Colon (tissue), 2 donors: ENCODE results near the gene DPP6.

Experiments used
- FAIRE-seq: peaks from 2 replicates; lab custom pipeline; 2012; peaks lifted over from hg19 to GRCh38; lab: Jason Lieb, UNC
- donor health status: control.
- donor health status: control.

Gene DPP6

GRCh38 chr7:154338701-154339506 is 286.7 kb downstream of the DPP6 start:
- FAIRE-seq = no peak

- no peak for FAIRE-seq
These were observed 290.9 kb downstream of the DPP6 start for GRCh38 chr7:154342971-154343633.

DNA sequence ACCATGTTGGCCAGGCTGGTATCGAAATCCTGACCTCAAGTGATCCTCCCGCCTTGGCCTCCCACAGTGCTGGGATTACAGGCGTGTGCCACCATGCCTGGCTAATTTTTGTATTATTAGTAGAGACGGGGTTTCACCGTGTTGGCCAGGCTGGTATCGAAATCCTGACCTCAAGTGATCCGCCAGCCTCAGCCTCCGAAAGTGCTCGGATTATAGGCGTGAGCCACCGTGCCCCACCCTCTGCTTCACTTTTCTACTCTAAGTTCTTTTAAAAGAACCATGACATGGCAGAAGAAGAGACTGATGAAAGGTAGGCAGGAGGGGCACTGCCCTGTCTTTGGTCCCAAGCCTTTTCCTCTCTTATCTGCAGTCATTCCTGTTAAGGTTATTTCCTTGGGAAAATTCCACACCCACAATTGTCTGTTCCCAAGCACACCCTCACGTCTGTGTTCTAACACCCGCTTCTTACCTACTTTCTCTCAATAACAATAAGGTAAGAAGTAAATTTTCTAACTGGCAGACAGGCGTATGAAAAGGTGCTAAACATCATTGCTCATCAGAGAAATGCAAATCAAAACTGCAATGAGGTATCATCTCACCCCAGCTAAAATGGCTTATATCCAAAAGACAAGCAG is 291.7 kb downstream of the DPP6 start:
- FAIRE-seq = no peak

DNA sequence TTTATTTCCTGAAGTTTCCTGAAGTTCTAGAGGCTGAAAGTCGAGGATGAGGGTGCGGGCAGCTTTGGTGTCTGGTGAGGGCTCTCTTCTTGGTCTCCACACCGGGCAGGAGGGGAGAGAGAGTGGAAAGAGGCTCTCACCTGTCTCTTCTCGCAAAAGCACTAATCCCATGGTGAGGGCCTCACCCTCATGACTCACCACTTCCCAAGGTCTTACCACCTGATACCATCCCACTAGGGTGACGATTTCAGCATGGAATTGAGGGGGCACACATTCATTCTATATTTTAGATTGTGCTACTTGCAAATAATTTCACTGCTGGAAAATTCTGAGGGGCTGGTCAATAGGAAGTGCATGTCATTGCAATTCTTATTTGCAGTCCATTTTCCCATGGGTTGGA is 292.9 kb downstream of the DPP6 start:
- no peak for FAIRE-seq

DNA sequence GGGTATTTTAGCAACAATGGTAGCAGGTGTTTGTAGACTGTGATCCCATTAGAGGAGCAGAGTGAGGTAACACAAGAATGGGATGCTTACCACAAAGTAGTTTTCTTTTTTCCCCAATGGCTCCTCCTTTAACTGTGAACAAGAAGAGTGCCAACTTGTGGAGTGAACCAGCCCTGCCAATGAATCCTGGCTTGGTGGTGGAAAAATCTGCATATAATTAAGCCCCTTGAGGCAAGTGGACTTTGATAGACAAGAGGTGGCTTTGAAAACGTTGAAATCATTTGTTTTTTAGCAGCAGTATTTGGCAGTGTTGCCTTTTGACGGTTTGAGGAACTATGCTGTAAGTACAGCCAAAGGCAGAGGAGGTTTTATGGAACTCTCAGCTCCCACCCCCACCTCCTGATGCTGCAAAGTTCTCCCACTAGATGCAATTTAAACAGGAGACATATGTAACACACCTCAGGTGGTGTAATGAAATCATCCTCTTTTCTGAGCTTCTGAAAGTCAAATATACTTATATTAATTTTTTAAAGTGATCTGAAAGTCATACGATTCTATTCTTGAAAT is 295.6 kb downstream of the DPP6 start:
- FAIRE-seq = no peak

GRCh38 chr7:154350892-154351291 is 298.7 kb downstream of the DPP6 start:
- FAIRE-seq = no peak

DNA sequence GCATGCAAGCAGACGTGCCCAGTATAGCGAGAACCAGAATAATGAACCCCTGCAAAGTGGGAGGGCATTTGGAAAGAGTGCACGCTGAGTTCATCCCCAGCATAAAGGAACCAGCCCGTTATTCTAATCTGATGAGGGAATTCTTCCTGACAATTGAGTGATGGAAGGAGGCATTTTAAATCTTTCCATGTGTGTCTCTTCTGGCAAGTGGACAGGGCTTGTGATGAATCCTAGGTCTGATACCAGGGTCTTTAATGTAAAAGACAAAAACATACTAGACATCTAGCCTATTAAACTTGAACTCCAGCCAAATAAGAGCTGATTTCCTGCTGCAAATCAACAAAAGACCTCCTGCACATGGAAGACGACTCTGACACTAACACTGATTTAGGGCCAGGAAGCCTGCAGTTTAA is 301.2 kb downstream of the DPP6 start:
- FAIRE-seq = no peak

GRCh38 chr7:154364170-154364569 is 312.0 kb downstream of the DPP6 start:
- no peak for FAIRE-seq

GRCh38 chr7:154371424-154371823 is 319.2 kb downstream of the DPP6 start:
- FAIRE-seq = no peak

- FAIRE-seq = no peak
These were observed 319.9 kb downstream of the DPP6 start for GRCh38 chr7:154372011-154372601.

- no peak for FAIRE-seq
These were observed 321.8 kb downstream of the DPP6 start for GRCh38 chr7:154373956-154374355.

- no peak for FAIRE-seq
These were observed 323.8 kb downstream of the DPP6 start for GRCh38 chr7:154375956-154376355.

GRCh38 chr7:154380771-154381170 is 328.6 kb downstream of the DPP6 start:
- no peak for FAIRE-seq

DNA sequence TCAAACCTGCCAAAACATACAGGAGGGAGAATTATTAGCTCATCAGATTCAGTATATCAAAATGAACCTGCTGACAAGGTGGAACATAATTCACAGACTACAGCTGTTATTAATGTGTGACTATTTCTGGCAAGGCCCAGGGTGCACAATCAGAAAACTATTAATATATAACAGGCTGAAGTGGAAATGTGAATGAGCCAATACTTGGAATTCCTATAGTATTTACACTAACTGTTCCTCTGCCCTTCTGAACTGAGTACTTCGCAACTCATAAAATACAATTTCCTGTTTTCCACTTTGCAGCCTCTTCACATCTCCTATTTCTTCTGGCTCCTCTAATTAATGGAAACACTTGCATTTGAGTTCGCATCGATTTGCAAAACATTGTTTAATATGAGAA is 330.8 kb downstream of the DPP6 start:
- FAIRE-seq = no peak

DNA sequence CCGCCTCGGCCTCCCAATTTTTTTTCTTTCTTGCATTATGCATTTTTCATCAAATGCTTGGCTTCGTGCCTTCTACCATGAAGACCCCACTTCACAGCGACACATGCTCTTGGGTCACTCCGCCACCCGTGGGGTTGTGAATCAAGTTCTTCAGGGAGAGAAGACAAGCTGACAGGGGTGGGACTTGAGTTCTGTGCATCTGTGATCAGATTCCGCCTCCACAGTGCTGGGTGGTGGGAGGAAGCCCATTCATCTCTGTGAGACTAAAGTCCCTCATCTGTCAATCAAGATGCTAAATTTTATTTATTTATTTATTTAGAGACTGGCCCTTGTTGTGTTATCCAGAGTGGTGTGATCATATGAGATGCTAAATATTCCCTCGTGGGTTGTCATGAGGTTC is 333.0 kb downstream of the DPP6 start:
- no peak for FAIRE-seq

DNA sequence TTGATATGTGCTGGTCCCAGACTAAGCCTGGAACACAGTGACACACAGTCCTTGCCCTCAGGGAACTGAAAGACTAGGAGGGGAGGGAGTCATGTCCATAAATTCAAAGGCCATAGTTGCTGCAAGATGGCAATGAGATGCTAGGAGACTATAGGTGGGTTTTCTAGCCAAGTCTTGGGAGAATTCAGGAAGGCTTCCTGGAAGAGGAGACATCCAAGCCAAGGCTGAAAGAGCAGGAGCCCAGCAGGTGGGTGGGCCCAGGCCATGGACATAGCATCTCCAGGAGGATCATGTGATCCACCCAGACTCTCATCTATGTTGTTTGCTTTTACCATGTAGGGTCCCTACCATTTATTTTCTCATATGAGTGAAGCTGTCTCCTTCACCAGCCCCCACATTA is 335.1 kb downstream of the DPP6 start:
- FAIRE-seq = no peak

DNA sequence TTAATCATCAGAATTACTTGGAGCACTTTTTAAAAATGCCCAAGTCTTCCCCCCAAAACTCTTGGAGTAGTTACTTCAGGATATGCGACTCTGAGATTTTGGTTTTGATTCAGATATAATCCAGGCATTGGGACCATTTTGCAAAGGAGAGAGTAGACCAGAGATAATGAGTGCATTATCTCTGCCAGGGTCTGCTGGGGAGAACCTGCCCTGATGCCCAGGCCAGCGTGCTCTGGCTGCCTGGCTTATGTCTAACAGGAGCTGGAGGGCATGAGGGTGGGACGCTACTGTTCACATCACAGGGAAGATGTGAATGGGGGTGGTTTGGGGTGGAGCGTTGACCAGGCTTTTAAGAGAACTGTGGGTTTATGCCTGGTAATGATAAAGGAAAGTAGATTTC is 336.2 kb downstream of the DPP6 start:
- FAIRE-seq = no peak

- FAIRE-seq = no peak
These were observed 336.8 kb downstream of the DPP6 start for GRCh38 chr7:154388999-154389398.

- no peak for FAIRE-seq
These were observed 338.8 kb downstream of the DPP6 start for GRCh38 chr7:154390961-154391360.

GRCh38 chr7:154394804-154395203 is 342.6 kb downstream of the DPP6 start:
- FAIRE-seq = no peak

DNA sequence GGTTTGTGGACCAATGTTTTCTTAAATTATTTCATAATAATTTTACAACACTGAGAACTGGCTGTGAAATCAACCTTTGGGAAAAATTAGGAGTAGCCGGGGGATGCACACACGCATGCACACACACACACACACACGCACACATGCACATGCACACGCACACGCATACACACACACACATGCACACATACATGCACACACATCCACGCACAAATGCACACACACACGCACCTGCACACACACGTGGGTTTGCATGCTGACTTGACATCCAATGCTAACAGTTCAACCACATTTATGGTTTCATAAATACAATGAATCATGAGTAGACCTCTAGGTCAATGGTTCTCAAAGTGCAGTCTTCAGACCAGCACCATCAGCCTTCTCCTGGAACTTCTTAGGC is 354.1 kb downstream of the DPP6 start:
- FAIRE-seq = no peak

- FAIRE-seq = no peak
These were observed 357.6 kb downstream of the DPP6 start for GRCh38 chr7:154409703-154410311.
